Heart left ventricle (tissue), 13 donors: Measurements from ENCODE around the gene CPT2.

Experiments
- CTCF ChIP-seq, 12 donors: fragments of 200-600 bp; sonication (generic) in 4 of 12; IDR thresholded peaks; one replicate each; pipeline versions ENCODE4 v1.5.0 to v1.8.0; 2018 to 2022; ENCODE audit warnings: antibody characterized with exemption in 12 of 12, mild to moderate bottlenecking in 5 of 12
- POLR2A ChIP-seq, 2 donors: fragments of 450-650 bp; IDR thresholded peaks; one replicate each; pipeline ENCODE4 v1.6.1; 2017; ENCODE audit warnings: antibody characterized with exemption in 2 of 2, mild to moderate bottlenecking in 2 of 2, moderate library complexity in 2 of 2
- donor health status: ischemic (EF 13 %, LVEDD 7.1; RV severe dilation, severe dysfunction).
- donor health status: DM: no; HTN: yes; CAD: no.
- donor health status: DM: no; HTN: no; CAD: no.
- donor health status: ischemic (EF 25% LVEDD 6.9; RV normal size, moderate dysfunction).
- donor health status: ischemic (EF 25% LVEDD 5.7; RV mildly dilated, moderate dysfunction).
- donor health status: ischemic (EF 35%, LVEDD 5.7; RV mildly dilated, moderate dysfunction).
- donor health status: nonischemic (EF 11% LVEDD 7.7; RV severe dilation, severe dysfunction).
- donor health status: DM: yes; HTN: yes; CAD: no.
- donor health status: PGD.
- donor health status: ischemic (EF 29% LVEDD 5.4; RV normal size, mild dysfunction).
- donor health status: nonischemic (EF 23%, LVEDD 6.1; RV moderate dilation, normal function).

GRCh38 chr1:53220962-53221286, 24.3 kb downstream of the CPT2 start:
- TF ChIP-seq CTCF (IDR thresholded peaks at IDR 0.05) (no peak), POLR2A (IDR thresholded peaks at IDR 0.05) (no peak)
